ELF-1 (cell line): ENCODE measurements around the gene WNT16.
A peak's percentile ranks its signal among the peaks of the same experiment; 100 is the strongest.
"Not testable (repeated sequence)": the region's sequence is repeated elsewhere in the genome, so short reads cannot be mapped to it uniquely, and the experiment has no call there.

ENCODE experiments used
- DNase-seq: peaks from one replicate; pipeline ENCODE4 v3.0.0-alpha.2; 2016; ENCODE audit warnings: low read depth, low spot score

WNT16 gene

GRCh38 chr7:121305109-121305508 is 23.7 kb upstream of the WNT16 start:
- no peak for DNase-seq

- DNase-seq: no peak
Observed at GRCh38 chr7:121306565-121306964, 22.2 kb upstream of the WNT16 start.

DNA sequence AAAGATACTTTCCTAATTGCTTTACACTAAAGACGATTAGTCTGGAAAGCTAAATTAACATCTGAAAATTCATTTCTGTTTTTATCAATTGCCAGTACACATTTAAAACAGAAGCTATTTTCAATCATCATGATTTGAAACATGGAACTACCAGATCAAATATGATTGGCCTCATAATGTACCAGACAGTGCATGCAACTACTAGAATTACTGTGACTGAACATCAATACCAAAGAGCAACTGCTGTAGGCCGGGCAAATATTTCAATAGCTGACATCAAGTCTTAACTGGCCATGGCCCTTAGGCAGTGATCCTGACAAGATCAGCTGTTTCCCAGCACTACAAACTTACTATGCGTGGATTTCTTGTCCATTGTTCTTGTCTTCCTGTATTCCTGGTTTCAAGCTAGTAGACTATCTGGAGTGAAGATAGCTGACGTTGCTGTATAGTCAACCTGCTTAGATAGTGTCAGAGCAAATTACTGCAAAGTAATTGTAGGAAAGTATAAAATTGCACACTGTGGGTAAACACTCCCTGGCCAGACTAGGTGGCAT is 21.7 kb upstream of the WNT16 start:
- DNase-seq: peak; percentile 9

- DNase-seq: no peak
Observed at GRCh38 chr7:121313220-121313792, 15.5 kb upstream of the WNT16 start.

GRCh38 chr7:121313793-121314676 is 14.8 kb upstream of the WNT16 start:
- DNase-seq: no peak

GRCh38 chr7:121315170-121315569 is 13.6 kb upstream of the WNT16 start:
- not testable (repeated sequence) for DNase-seq

DNA sequence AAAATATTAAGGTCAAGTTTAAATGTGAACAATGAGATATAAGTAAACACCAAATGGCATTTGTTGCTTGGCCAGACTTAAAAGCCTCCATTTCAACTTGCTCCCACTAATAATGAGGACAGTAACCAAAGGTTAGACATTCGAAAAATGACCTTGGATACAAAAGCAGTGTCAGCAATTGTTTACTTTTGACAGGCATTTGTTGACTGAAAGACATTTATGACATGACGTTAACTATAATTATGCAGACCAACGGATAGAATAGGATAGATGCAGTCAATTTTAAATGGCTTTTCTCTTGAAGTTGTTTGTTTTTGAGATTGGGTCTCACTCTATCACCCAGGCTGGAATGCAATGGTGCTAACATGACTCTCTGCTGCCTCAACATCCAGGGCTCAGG is 6.3 kb upstream of the WNT16 start:
- DNase-seq: no peak

DNA sequence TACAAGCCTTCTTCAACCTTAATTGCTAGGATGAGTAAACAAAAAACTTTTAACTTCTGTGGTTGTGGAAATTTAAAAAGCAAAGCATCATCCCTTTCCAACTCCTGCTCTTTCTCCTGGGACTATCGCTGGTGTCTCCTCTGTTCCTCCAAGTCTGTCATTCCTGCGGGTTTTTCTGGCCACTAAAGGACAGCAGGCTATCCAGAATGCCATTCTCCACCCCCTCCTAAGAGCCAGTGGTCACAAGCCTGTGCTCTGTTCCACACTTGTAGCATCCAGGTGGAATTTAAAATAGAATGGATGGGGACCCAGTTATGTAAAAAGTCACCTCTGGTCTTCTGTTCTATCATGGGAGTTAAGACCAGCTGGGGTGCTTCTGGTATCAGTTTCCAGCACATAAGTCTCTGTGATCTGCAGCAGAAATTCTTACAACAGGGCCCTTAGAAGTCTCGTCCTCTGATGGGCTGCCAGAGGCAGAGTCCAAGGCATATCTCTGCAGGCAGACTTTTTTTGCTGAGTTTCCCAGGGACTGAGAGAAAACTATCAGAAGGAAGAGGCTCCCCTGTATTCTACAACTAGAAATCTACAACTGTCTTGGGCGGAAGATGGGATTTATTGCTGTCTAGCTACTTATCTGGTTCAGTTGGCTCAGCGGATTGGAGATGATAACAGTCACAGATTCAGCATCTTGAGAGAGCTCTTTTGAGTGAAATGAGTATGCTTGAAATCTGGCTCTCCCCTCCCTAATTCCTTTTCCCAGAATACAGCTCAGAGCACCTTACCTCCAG is 5.1 kb upstream of the WNT16 start:
- no peak for DNase-seq

- no peak for DNase-seq
Observed at GRCh38 chr7:121327671-121328070, 1.1 kb upstream of the WNT16 start.

DNA sequence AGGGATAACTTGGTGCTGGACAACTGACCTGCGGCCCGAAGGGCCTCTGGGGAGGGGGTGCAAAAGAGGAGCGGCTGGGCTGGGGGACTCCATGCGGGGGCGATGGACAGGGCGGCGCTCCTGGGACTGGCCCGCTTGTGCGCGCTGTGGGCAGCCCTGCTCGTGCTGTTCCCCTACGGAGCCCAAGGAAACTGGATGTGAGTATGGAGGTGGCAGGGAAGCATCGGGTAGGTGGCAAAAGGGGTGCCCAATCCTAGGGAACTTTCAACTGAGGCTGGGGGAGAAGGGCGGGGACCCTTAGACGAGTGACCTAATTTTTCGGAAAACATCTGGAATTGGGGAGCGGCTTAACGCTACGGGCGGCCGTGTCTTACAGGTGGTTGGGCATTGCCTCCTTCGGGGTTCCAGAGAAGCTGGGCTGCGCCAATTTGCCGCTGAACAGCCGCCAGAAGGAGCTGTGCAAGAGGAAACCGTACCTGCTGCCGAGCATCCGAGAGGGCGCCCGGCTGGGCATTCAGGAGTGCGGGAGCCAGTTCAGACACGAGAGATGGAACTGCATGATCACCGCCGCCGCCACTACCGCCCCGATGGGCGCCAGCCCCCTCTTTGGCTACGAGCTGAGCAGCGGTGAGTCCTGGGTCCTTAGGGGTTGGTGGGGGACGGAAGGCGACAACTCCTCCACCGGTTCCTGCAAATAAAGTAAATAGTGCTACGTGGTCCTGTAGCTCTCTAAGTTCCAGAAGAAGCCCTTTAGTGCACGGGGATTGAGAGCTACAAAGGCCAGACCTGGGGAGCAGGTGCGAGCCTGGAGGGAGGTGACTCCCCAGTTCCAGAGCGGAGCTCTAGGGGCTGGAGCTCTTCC is 622 bp downstream of the WNT16 start:
- DNase-seq: peak; percentile 75

- DNase-seq: peak; percentile 35
Observed at GRCh38 chr7:121330053-121330833, 1.4 kb downstream of the WNT16 start.

GRCh38 chr7:121331048-121331447 is 2.2 kb downstream of the WNT16 start:
- no peak for DNase-seq

DNA sequence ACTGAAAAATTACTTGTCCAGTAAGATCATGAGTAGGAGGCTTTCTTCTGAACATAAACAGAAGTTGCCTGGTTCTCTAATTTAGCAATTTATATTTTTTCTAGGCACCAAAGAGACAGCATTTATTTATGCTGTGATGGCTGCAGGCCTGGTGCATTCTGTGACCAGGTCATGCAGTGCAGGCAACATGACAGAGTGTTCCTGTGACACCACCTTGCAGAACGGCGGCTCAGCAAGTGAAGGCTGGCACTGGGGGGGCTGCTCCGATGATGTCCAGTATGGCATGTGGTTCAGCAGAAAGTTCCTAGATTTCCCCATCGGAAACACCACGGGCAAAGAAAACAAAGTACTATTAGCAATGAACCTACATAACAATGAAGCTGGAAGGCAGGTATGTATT is 2.8 kb downstream of the WNT16 start:
- DNase-seq: no peak

DNA sequence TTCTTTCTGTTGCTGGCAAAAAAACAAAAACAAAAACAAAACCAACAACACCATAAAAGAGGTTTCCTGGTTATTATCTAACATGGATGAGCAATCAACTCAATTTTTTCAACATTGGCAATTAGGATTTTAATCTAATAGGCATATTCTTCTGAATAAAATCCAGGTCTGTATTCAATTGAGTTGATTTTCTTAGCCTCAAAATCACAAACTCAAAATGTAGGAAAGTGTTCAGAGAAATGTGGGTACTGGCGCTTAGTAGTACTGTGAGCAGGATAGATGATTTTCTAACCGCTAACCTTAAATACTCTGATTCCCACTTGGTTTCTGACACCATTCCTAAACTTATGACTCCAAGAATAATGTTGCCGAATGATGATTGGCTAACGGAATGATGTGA is 5.6 kb downstream of the WNT16 start:
- DNase-seq: no peak

- no peak for DNase-seq
Observed at GRCh38 chr7:121334875-121335648, 6.3 kb downstream of the WNT16 start.

DNA sequence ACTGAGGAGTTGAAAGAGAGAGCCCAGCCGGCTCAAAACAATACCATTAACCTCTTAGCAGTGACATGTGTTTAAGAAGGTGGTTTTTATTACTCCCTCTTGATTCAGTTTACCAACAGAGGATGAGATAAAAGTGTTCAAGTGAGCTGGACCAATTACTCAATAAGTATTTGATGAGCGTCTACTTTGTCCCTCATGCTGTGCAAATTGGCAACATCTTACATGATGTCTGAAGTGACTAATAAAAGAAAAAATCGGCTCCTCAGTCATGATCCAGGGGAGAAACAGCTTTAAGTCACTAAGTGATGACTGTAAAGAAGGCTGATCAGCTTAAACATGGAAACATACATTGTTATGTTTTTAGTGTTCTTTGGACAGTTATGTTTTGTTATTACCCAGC is 7.8 kb downstream of the WNT16 start:
- DNase-seq: no peak

GRCh38 chr7:121337398-121337797 is 8.6 kb downstream of the WNT16 start:
- no peak for DNase-seq

DNA sequence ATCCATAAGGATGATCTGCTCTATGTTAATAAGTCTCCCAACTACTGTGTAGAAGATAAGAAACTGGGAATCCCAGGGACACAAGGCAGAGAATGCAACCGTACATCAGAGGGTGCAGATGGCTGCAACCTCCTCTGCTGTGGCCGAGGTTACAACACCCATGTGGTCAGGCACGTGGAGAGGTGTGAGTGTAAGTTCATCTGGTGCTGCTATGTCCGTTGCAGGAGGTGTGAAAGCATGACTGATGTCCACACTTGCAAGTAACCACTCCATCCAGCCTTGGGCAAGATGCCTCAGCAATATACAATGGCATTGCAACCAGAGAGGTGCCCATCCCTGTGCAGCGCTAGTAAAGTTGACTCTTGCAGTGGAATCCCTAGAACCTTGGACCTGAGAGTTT is 10.3 kb downstream of the WNT16 start:
- no peak for DNase-seq

- no peak for DNase-seq
Observed at GRCh38 chr7:121341933-121342332, 13.1 kb downstream of the WNT16 start.

DNA sequence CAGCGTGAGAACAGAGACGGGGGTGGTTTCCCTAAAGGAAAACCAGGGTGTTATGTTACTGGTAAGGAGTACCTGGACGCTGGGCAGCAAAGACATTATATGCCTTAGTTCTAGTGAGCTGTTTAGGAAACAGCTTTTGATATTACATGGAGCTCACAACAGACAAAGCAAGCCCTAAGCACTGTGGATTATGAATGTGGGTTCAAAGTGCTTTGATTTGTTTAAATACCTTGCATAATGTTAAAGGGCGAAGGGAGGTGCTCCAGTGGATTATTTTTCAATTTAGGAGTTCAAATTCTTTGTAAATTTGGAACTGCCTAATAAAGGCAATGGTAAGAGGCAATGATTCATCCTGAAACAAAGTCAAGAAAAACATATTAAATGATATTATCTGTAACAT is 13.8 kb downstream of the WNT16 start:
- DNase-seq: no peak
